ENCODE data around the gene INPP4A. TPM values are rescaled to one million over a fixed set of nuclear protein-coding genes. Genes with fewer than 3 reads are reported as not detected.

INPP4A gene
- total RNA-seq, 4 donors from 2014 or later, result 30.7 to 58.9 (median 39.4) TPM

- intact Hi-C loops (cut with DNase I), result no loop called here
- TF ChIP-seq POLR2A (IDR thresholded peaks at IDR 0.05; ENCODE audit: low read depth), result no peak
- TF ChIP-seq CTCF (IDR thresholded peaks at IDR 0.05), result no peak
- no peak for TF ChIP-seq POLR2AphosphoS5 (IDR thresholded peaks at IDR 0.05)
- no peak for TF ChIP-seq EP300 (IDR thresholded peaks at IDR 0.05)
- Histone ChIP-seq H3K36me3 (peaks cover 9 to 85% (median 68%) of the 10 kb centered on the region in 4 donors), H3K4me3 (no peak overlapping the region), H3K9me3 (no peaks in the 10 kb centered on the region), H3K27ac (replicated peaks in 1 of 4) (no peak overlapping the region), H3K27me3 (no peaks in the 10 kb centered on the region), H3K4me1 (peaks cover 0 to 5% (median 0%) of the 10 kb centered on the region in 4 donors)
- whole genome bisulfite sequencing, result 92% methylated on average over 14 of the region's 14 CpGs
- DNase-seq (ENCODE audit: extremely low spot score), result peak; percentile 80
Measured at GRCh38 chr2:98537390-98538126, 92.9 kb downstream of the INPP4A start.

- intact Hi-C loops (cut with DNase I), result no loop called here
- peaks cover 0 to 5% (median 0%) of the 10 kb centered on the region in 4 donors for H3K4me1 ChIP-seq
- peaks cover 9 to 85% (median 69%) of the 10 kb centered on the region in 4 donors for H3K36me3 ChIP-seq
- H3K27me3 ChIP-seq, result no peaks in the 10 kb centered on the region
- TF ChIP-seq CTCF (IDR thresholded peaks at IDR 0.05) (no peak), EP300 (IDR thresholded peaks at IDR 0.05) (no peak), POLR2A (IDR thresholded peaks at IDR 0.05; ENCODE audit: low read depth) (no peak), POLR2AphosphoS5 (IDR thresholded peaks at IDR 0.05) (no peak)
- H3K4me3 ChIP-seq, result no peak overlapping the region
- WGBS, result 85% methylated on average over 11 of the region's 11 CpGs
- DNase-seq (ENCODE audit: extremely low spot score), result peak; percentile 45
- no peaks in the 10 kb centered on the region for H3K9me3 ChIP-seq
- no peak overlapping the region for H3K27ac ChIP-seq (replicated peaks in 1 of 4)
Measured at GRCh38 chr2:98538280-98539041, 93.8 kb downstream of the INPP4A start.

GRCh38 chr2:98539056-98539735, 94.5 kb downstream of the INPP4A start:
- Histone ChIP-seq H3K36me3 (peaks cover 14 to 86% (median 71%) of the 10 kb centered on the region in 4 donors), H3K4me1 (peaks cover 0 to 5% (median 0%) of the 10 kb centered on the region in 4 donors), H3K4me3 (no peak overlapping the region), H3K9me3 (no peaks in the 10 kb centered on the region), H3K27me3 (no peaks in the 10 kb centered on the region), H3K27ac (replicated peaks in 1 of 4) (no peak overlapping the region)
- DNase-seq (ENCODE audit: extremely low spot score), result peak; percentile 77
- no peak for TF ChIP-seq EP300 (IDR thresholded peaks at IDR 0.05)
- TF ChIP-seq POLR2AphosphoS5 (IDR thresholded peaks at IDR 0.05), result no peak
- no peak for TF ChIP-seq POLR2A (IDR thresholded peaks at IDR 0.05; ENCODE audit: low read depth)
- TF ChIP-seq CTCF (IDR thresholded peaks at IDR 0.05), result no peak
- intact Hi-C loops (cut with DNase I), result no loop called here
- WGBS, result 95% methylated on average over 9 of the region's 13 CpGs

DNA sequence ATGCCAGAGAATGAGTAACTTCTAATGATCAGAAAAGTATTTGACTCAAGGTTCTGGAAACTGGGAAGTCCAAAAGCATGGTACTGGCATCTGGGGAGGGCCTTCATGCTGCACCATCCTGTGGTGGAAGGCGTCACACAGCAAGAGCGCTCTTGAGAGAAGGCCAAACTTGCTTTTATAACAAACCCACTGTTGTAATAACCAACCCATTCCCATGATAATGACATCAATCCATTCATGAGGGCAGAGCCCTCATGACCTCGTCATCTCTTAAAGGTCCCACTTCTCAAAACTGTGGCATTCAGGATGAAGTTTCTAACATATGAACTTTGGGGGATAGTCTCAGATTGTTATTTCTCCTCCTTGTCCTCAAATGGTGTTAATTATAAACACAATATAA, 95.9 kb downstream of the INPP4A start:
- 90% methylated on average over 3 of the region's 3 CpGs for WGBS
- Histone ChIP-seq H3K4me1 (peaks cover 0 to 5% (median 0%) of the 10 kb centered on the region in 4 donors), H3K4me3 (no peak overlapping the region), H3K9me3 (no peaks in the 10 kb centered on the region), H3K27ac (replicated peaks in 1 of 4) (no peak overlapping the region), H3K36me3 (peaks cover 25 to 92% (median 78%) of the 10 kb centered on the region in 4 donors), H3K27me3 (no peaks in the 10 kb centered on the region)
- TF ChIP-seq CTCF (IDR thresholded peaks at IDR 0.05), result no peak
- TF ChIP-seq EP300 (IDR thresholded peaks at IDR 0.05), result no peak
- TF ChIP-seq POLR2A (IDR thresholded peaks at IDR 0.05; ENCODE audit: low read depth), result no peak
- no peak for TF ChIP-seq POLR2AphosphoS5 (IDR thresholded peaks at IDR 0.05)
- DNase-seq (ENCODE audit: extremely low spot score), result peak; percentile 24
- intact Hi-C loops (cut with DNase I), result no loop called here
